Measurements from ENCODE around the gene FGFRL1. TPM values are rescaled to one million over a fixed set of nuclear protein-coding genes. Genes with fewer than 3 reads are reported as not detected.

Gene FGFRL1
- total and polyA plus RNA-seq, 2 of the 13 experiments (the other 11 are each of a cell fraction or from before 2014, with no cell fraction given): 19.1 to 30.6 TPM

- TF ChIP-seq POLR2A (IDR thresholded peaks at IDR 0.05; ENCODE audit: insufficient read depth in 1 of 2, low read depth in 2 of 2, low read length in 2 of 2): no peak
- no peak for TF ChIP-seq NFE2 (CRISPR knock-in tag; IDR thresholded peaks at IDR 0.05)
- TF ChIP-seq, protein P1, sequence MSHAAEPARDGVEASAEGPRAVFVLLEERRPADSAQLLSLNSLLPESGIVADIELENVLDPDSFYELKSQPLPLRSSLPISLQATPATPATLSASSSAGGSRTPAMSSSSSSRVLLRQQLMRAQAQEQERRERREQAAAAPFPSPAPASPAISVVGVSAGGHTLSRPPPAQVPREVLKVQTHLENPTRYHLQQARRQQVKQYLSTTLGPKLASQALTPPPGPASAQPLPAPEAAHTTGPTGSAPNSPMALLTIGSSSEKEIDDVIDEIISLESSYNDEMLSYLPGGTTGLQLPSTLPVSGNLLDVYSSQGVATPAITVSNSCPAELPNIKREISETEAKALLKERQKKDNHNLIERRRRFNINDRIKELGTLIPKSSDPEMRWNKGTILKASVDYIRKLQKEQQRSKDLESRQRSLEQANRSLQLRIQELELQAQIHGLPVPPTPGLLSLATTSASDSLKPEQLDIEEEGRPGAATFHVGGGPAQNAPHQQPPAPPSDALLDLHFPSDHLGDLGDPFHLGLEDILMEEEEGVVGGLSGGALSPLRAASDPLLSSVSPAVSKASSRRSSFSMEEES (CRISPR knock-in tag; IDR thresholded peaks at IDR 0.05): no peak
- no peak for TF ChIP-seq IKZF5 (CRISPR knock-in tag; IDR thresholded peaks at IDR 0.05)
- TF ChIP-seq, protein P2, sequence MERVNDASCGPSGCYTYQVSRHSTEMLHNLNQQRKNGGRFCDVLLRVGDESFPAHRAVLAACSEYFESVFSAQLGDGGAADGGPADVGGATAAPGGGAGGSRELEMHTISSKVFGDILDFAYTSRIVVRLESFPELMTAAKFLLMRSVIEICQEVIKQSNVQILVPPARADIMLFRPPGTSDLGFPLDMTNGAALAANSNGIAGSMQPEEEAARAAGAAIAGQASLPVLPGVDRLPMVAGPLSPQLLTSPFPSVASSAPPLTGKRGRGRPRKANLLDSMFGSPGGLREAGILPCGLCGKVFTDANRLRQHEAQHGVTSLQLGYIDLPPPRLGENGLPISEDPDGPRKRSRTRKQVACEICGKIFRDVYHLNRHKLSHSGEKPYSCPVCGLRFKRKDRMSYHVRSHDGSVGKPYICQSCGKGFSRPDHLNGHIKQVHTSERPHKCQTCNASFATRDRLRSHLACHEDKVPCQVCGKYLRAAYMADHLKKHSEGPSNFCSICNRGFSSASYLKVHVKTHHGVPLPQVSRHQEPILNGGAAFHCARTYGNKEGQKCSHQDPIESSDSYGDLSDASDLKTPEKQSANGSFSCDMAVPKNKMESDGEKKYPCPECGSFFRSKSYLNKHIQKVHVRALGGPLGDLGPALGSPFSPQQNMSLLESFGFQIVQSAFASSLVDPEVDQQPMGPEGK (CRISPR knock-in tag; IDR thresholded peaks at IDR 0.05): peak; percentile 19; the same call in 1 of the 2 replicates
- 0 out of 2 replicates have a peak, but pooled peaks have one; percentile 21 for TF ChIP-seq HDAC2 (CRISPR knock-in tag; IDR thresholded peaks at IDR 0.05)
- no peak for TF ChIP-seq HNF1B (CRISPR knock-in tag; IDR thresholded peaks at IDR 0.05)
- no peak for TF ChIP-seq SMARCC2 (IDR thresholded peaks at IDR 0.05)
- no peak for TF ChIP-seq THAP8 (CRISPR knock-in tag; IDR thresholded peaks at IDR 0.05; ENCODE audit: borderline replicate concordance)
- TF ChIP-seq ZNF253 (CRISPR knock-in tag; IDR thresholded peaks at IDR 0.05; ENCODE audit: borderline replicate concordance): no peak
- TF ChIP-seq SPEN (CRISPR knock-in tag; IDR thresholded peaks at IDR 0.05; ENCODE audit: low read depth): no peak
- TF ChIP-seq JDP2 (CRISPR knock-in tag; IDR thresholded peaks at IDR 0.05; ENCODE audit: borderline replicate concordance): no peak
- TF ChIP-seq, protein P3, sequence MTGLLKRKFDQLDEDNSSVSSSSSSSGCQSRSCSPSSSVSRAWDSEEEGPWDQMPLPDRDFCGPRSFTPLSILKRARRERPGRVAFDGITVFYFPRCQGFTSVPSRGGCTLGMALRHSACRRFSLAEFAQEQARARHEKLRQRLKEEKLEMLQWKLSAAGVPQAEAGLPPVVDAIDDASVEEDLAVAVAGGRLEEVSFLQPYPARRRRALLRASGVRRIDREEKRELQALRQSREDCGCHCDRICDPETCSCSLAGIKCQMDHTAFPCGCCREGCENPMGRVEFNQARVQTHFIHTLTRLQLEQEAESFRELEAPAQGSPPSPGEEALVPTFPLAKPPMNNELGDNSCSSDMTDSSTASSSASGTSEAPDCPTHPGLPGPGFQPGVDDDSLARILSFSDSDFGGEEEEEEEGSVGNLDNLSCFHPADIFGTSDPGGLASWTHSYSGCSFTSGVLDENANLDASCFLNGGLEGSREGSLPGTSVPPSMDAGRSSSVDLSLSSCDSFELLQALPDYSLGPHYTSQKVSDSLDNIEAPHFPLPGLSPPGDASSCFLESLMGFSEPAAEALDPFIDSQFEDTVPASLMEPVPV (CRISPR knock-in tag; IDR thresholded peaks at IDR 0.05): no peak
- TF ChIP-seq ZNF782 (CRISPR knock-in tag; IDR thresholded peaks at IDR 0.05; ENCODE audit: borderline replicate concordance): no peak
- TF ChIP-seq, protein P4, sequence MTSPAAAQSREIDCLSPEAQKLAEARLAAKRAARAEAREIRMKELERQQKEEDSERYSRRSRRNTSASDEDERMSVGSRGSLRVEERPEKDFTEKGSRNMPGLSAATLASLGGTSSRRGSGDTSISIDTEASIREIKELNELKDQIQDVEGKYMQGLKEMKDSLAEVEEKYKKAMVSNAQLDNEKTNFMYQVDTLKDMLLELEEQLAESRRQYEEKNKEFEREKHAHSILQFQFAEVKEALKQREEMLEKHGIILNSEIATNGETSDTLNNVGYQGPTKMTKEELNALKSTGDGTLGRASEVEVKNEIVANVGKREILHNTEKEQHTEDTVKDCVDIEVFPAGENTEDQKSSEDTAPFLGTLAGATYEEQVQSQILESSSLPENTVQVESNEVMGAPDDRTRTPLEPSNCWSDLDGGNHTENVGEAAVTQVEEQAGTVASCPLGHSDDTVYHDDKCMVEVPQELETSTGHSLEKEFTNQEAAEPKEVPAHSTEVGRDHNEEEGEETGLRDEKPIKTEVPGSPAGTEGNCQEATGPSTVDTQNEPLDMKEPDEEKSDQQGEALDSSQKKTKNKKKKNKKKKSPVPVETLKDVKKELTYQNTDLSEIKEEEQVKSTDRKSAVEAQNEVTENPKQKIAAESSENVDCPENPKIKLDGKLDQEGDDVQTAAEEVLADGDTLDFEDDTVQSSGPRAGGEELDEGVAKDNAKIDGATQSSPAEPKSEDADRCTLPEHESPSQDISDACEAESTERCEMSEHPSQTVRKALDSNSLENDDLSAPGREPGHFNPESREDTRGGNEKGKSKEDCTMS (CRISPR knock-in tag; conservative IDR thresholded peaks at IDR 0.05): no peak
- no peak for TF ChIP-seq ZNF746 (CRISPR knock-in tag; IDR thresholded peaks at IDR 0.05)
These were observed 22.6 kb downstream of the FGFRL1 start (continued) for GRCh38 chr4:1033840-1034551.

Data from HepG2 (cell line).